ENCODE results near the gene FOXG1. TPM values are rescaled to one million over a fixed set of nuclear protein-coding genes. Genes with fewer than 3 reads are reported as not detected.

FOXG1 gene
- total RNA-seq, 6 donors from 2014 or later, result not detected

GRCh38 chr14:28776482-28777266 lies 10.1 kb downstream of the FOXG1 start:
- H3K27me3 ChIP-seq, result peaks cover 0 to 32% (median 6%) of the 10 kb centered on the region in 4 donors
- H3K4me3 ChIP-seq, result no peak overlapping the region
- H3K27ac ChIP-seq, result no peak overlapping the region
- H3K4me1 ChIP-seq, result peaks cover 0 to 8% (median 1%) of the 10 kb centered on the region in 4 donors
- H3K9me3 ChIP-seq, result no peaks in the 10 kb centered on the region
- DNase-seq, result no peak
- no peaks in the 10 kb centered on the region for H3K36me3 ChIP-seq
- TF ChIP-seq POLR2AphosphoS5 (IDR thresholded peaks at IDR 0.05), result no peak
- no peak for TF ChIP-seq POLR2A (IDR thresholded peaks at IDR 0.05)
- ATAC-seq (ENCODE audit: low FRiP score in 2 of 2), result no peak
- WGBS, 2 donors, result 17 to 19% methylated on average over 3 of the region's 3 CpGs

GRCh38 chr14:28777471-28778137 lies 11.0 kb downstream of the FOXG1 start:
- ATAC-seq (ENCODE audit: low FRiP score in 2 of 2) (no peak), DNase-seq (no peak)
- H3K4me1 ChIP-seq, result peaks cover 0 to 8% (median 1%) of the 10 kb centered on the region in 4 donors
- H3K9me3 ChIP-seq, result no peaks in the 10 kb centered on the region
- no peak overlapping the region for H3K4me3 ChIP-seq
- WGBS, 2 donors, result 10 to 14% methylated on average over 17 of the region's 17 CpGs
- peaks cover 0 to 28% (median 6%) of the 10 kb centered on the region in 4 donors for H3K27me3 ChIP-seq
- TF ChIP-seq EP300 (IDR thresholded peaks at IDR 0.05), result no peak
- no peak for TF ChIP-seq POLR2A (IDR thresholded peaks at IDR 0.05)
- no peak for TF ChIP-seq POLR2AphosphoS5 (IDR thresholded peaks at IDR 0.05)
- TF ChIP-seq CTCF (IDR thresholded peaks at IDR 0.05), result no peak
- no peaks in the 10 kb centered on the region for H3K36me3 ChIP-seq
- no peak overlapping the region for H3K27ac ChIP-seq

GRCh38 chr14:28778138-28779117 lies 11.8 kb downstream of the FOXG1 start:
- DNase-seq, result no peak
- Histone ChIP-seq H3K4me3 (no peak overlapping the region), H3K9me3 (no peaks in the 10 kb centered on the region), H3K4me1 (peaks cover 0 to 8% (median 1%) of the 10 kb centered on the region in 4 donors), H3K36me3 (no peaks in the 10 kb centered on the region), H3K27me3 (peaks cover 0 to 24% (median 6%) of the 10 kb centered on the region in 4 donors), H3K27ac (no peak overlapping the region)
- 5 to 8% methylated on average over 26 to 28 of the region's 28 CpGs for WGBS, 2 donors
- TF ChIP-seq POLR2A (IDR thresholded peaks at IDR 0.05), result no peak
- TF ChIP-seq POLR2AphosphoS5 (IDR thresholded peaks at IDR 0.05), result no peak
- TF ChIP-seq CTCF (IDR thresholded peaks at IDR 0.05), result no peak
- TF ChIP-seq EP300 (IDR thresholded peaks at IDR 0.05), result no peak
- no peak for ATAC-seq (ENCODE audit: low FRiP score in 2 of 2)

- Histone ChIP-seq H3K27ac (no peak overlapping the region), H3K9me3 (no peaks in the 10 kb centered on the region), H3K36me3 (no peaks in the 10 kb centered on the region), H3K27me3 (peaks cover 0 to 13% (median 5%) of the 10 kb centered on the region in 4 donors), H3K4me1 (peaks cover 0 to under 1% (median 0%) of the 10 kb centered on the region in 4 donors), H3K4me3 (no peak overlapping the region)
- TF ChIP-seq EP300 (IDR thresholded peaks at IDR 0.05) (no peak), CTCF (IDR thresholded peaks at IDR 0.05) (no peak), POLR2A (IDR thresholded peaks at IDR 0.05) (no peak), POLR2AphosphoS5 (IDR thresholded peaks at IDR 0.05) (no peak)
- DNase-seq, result no peak
- no peak for ATAC-seq (ENCODE audit: low FRiP score in 2 of 2)
Measured at GRCh38 chr14:28779456-28779855, 12.9 kb downstream of the FOXG1 start.

Data from upper lobe of left lung (tissue), 6 donors.